GM18498 (cell line): ENCODE results near the gene CLDN5.

Experiments used
- ATAC-seq: cut with Tn5 transposase; IDR thresholded peaks from one replicate; pipeline ENCODE4 v1.9.1; 2021; ENCODE audit warnings: mild to moderate bottlenecking, moderate library complexity; ENCODE audit not compliant: unreplicated experiment

The CLDN5 gene

GRCh38 chr22:19507534-19507861 is 16.7 kb downstream of the CLDN5 start:
- ATAC-seq: no peak

- ATAC-seq: no peak
These were observed 18.0 kb downstream of the CLDN5 start for GRCh38 chr22:19506212-19506611.

GRCh38 chr22:19505735-19506126 is 18.5 kb downstream of the CLDN5 start:
- no peak for ATAC-seq

GRCh38 chr22:19504900-19505734 is 19.1 kb downstream of the CLDN5 start:
- ATAC-seq: no peak

GRCh38 chr22:19503869-19504268 is 20.3 kb downstream of the CLDN5 start:
- ATAC-seq: no peak

GRCh38 chr22:19503367-19503766 is 20.8 kb downstream of the CLDN5 start:
- ATAC-seq: no peak

- ATAC-seq: no peak
These were observed 22.2 kb downstream of the CLDN5 start for GRCh38 chr22:19501897-19502447.

- no peak for ATAC-seq
These were observed 24.3 kb downstream of the CLDN5 start for GRCh38 chr22:19499880-19500242.

- no peak for ATAC-seq
These were observed 24.9 kb downstream of the CLDN5 start for GRCh38 chr22:19499236-19499879.

GRCh38 chr22:19498866-19499190 is 25.4 kb downstream of the CLDN5 start:
- no peak for ATAC-seq

- ATAC-seq: no peak
These were observed 25.9 kb downstream of the CLDN5 start for GRCh38 chr22:19498154-19498865.

- no peak for ATAC-seq
These were observed 27.0 kb downstream of the CLDN5 start for GRCh38 chr22:19497245-19497644.

GRCh38 chr22:19496324-19496630 is 27.9 kb downstream of the CLDN5 start:
- ATAC-seq: no peak

GRCh38 chr22:19495562-19496323 is 28.5 kb downstream of the CLDN5 start:
- ATAC-seq: no peak

GRCh38 chr22:19494676-19495173 is 29.5 kb downstream of the CLDN5 start:
- no peak for ATAC-seq

- ATAC-seq: no peak
These were observed 30.1 kb downstream of the CLDN5 start for GRCh38 chr22:19494001-19494560.

GRCh38 chr22:19492504-19493174 is 31.6 kb downstream of the CLDN5 start:
- no peak for ATAC-seq

GRCh38 chr22:19490628-19491230 is 33.5 kb downstream of the CLDN5 start:
- ATAC-seq: no peak

- ATAC-seq: no peak
These were observed 35.0 kb downstream of the CLDN5 start for GRCh38 chr22:19488884-19489843.
